Stimulated activated CD8-positive, alpha-beta memory T cell treated with anti-CD3 and anti-CD28 coated beads, Interleukin-12 subunit alpha, Interleukin-12 subunit beta, amount 100 ng/mL, for 4 hours (primary cell): ENCODE data around the gene ORMDL3.
A peak's percentile ranks its signal among the peaks of the same experiment; 100 is the strongest.
"Not testable (repeated sequence)": the region's sequence is repeated elsewhere in the genome, so short reads cannot be mapped to it uniquely, and the experiment has no call there.

Source experiments
- DNase-seq: peaks from one replicate; pipeline ENCODE4 v3.0.0-alpha.2; 2020; ENCODE audit warnings: low read depth

Gene ORMDL3

GRCh38 chr17:39924691-39925055 lies 2.7 kb downstream of the ORMDL3 start:
- DNase-seq: no peak

- no peak for DNase-seq
Observed at GRCh38 chr17:39923836-39924690, 3.3 kb downstream of the ORMDL3 start.

- no peak for DNase-seq
Observed at GRCh38 chr17:39923230-39923629, 4.2 kb downstream of the ORMDL3 start.

- no peak for DNase-seq
Observed at GRCh38 chr17:39922006-39922405, 5.4 kb downstream of the ORMDL3 start.

- DNase-seq: no peak
Observed at GRCh38 chr17:39921323-39921722, 6.1 kb downstream of the ORMDL3 start.

- peak; percentile 26 for DNase-seq
Observed at GRCh38 chr17:39920218-39921210, 6.9 kb downstream of the ORMDL3 start.

- DNase-seq: no peak
Observed at GRCh38 chr17:39919087-39919683, 8.2 kb downstream of the ORMDL3 start.

DNA sequence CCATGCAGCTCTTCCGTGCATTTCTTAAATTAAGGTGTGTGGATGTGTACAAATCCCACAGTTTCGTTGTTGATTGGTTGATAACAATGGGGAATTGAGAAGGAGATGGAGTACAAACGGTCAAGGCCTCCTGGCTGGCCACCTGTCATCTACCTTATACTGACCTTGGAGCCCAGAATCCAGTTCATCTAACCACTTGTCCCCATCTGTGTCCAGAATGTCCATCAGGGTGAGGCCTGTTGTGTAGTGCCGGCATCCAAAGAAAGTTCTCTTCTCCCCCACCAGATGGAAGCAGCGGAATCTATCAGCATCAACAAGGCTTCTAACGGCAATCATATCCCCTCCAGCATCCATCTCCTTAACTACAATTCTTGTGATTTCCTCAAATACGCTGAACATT lies 10.5 kb downstream of the ORMDL3 start:
- DNase-seq: no peak

DNA sequence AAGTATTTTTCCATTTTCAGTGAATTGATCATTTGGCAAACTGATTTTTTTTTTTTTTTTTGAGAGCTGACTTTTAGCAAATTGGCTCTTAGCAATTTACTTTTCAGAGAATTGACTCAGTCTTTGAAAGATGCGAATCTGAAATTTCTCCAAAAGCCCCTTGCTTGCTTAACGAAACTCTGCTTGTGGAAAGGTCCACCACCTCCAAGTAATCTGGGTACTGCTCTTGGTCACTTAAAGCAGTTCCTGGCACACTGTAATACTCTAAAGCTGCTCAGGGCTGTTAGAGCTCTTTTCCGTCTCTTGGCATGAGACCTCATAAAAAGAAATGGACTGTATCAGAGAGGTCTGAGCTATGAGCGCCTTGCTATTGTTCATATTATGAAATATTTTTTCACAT lies 11.8 kb downstream of the ORMDL3 start:
- DNase-seq: no peak

DNA sequence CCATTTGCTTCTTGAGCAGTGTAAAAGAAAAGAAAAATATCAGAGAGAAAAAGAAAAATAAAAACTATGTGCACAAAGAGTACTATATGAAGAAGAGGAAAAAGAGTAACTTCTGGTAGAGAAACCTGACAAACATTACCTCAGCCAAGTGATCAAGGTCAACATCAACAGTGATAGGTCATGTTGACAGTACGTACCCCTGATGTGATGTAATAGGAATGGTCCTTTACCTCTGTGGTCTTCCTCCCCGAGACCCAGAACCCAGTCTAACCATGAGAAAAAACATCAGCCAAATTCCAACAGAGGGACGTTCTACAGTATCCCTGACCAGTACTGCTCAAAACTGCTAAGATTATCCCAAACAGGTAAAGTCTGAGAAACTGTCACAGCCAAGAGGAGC lies 13.4 kb downstream of the ORMDL3 start:
- no peak for DNase-seq

DNA sequence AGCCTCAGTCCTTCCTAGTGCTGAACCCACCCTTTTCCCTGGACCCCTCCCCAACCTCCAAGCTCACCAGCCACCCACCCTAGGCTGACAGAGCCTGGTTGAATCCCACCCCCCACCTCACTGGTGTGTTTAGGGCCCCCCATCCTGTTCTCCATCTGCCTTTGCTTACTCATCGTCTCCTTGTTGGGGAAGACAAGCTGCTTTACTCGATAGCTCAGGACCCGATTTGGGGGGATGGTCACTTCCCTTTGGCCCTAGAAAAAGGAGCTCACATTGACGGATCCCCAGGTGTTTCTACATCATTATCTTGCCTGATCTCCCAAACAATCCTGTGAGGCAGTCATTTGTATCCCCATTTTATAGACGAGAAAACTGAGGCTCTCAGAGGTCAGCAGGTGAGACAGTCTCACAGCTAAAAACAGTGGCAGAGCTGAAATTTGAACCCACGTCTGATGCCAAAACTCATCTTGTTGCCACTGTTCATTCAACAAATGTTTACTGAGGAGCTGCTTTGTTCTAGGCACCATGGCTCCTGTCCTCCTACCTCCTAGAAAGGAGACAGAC lies 18.5 kb downstream of the ORMDL3 start:
- DNase-seq: no peak

GRCh38 chr17:39904990-39905288 lies 22.5 kb downstream of the ORMDL3 start:
- no peak for DNase-seq

DNA sequence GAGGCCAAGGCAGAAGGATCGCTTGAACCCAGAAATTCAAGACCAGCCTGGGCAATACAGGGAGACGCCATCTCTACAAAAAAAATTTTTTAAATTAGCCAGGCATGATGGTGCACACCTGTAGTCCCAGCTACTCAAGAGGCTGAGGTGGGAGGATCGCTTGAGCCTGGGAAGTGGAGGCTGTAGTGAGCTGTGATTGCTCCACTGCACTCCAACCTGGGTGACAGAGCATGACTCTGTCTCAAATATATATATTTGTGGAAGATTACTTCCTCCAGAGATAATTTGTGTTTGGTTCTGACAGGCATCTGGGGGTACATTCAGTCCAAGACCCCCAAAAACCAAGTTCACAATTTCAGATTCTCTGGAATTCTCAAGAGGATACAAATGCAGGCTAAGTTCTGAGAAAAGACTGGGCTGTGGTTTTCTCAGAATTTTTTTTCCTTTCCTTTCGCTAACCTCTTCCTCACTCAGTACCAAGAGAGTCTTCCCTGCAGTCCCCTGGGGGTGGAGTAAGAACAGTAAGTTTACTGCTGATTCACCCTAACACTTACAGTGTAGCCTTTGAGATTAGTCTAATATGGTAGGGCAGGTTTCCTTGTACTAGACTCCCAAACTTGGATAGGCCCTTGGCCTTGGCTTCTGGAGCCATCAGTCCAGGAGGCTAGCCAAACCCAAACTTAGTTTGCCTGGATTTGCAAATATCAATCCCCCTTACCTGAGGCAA lies 24.1 kb downstream of the ORMDL3 start:
- no peak for DNase-seq

DNA sequence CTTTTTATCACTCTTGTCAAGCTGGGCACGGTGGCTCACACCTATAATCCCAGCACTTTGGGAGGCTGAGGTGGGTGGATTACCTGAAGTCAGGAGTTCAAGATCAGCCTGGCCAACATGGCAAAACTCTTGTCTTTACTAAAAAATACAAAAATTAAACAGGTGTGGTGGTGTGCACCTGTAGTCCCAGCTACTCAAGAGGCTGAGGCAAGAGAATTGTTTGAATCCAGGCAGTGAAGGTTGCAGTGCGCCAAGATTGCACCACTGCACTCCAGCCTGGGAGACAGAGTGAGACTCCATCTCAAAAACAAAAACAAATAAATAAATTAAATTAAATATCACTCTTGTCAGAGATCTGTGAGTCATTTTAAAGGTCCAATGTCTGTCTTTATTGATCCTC lies 25.4 kb downstream of the ORMDL3 start:
- DNase-seq: not testable (repeated sequence)

DNA sequence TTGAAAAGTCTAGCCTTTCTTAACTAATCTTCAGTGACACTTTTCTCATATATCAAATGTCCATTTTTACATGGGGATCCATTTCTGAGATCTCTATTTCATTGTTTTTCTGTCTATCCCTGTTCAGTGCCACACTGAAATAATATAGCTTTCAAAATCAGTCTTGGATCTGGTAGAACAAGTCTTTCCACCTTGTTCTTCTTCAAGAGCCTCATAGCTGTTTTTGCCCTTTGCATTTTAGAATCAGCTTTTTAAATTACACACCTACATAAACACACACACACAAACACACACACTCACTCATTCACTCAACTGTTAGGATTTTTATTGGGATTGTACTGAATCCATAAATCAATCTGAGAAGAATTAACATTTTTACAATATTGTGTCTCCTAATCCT lies 28.2 kb downstream of the ORMDL3 start:
- DNase-seq: no peak

- no peak for DNase-seq
Observed at GRCh38 chr17:39898088-39898487, 29.3 kb downstream of the ORMDL3 start.

GRCh38 chr17:39894681-39895376 lies 32.6 kb downstream of the ORMDL3 start:
- no peak for DNase-seq

GRCh38 chr17:39889200-39889599 lies 38.2 kb downstream of the ORMDL3 start:
- DNase-seq: no peak

GRCh38 chr17:39887078-39887477 lies 40.3 kb downstream of the ORMDL3 start:
- no peak for DNase-seq

DNA sequence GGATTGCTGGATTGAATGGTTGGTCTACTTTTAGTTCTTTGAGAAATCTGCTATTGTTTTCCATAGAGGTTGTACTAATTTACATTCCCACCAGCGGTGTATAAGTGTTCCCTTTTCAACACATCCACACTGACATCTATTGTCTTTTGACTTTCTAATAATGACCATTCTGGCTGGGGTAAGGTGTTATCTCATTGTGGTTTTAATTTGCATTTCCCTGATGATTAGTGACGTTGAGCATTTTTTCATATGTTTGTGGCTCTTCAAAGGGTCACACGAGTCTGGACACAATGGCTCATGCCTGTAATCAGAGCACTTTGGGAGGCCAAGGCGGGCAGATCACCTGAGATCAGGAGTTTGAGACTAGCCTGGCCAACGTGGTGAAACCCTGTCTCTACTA lies 41.3 kb downstream of the ORMDL3 start:
- DNase-seq: not testable (repeated sequence)

- no peak for DNase-seq
Observed at GRCh38 chr17:39872751-39873150, 54.6 kb downstream of the ORMDL3 start.
